Uterus (tissue), 4 donors: ENCODE measurements around the gene METTL1. TPM values are rescaled to one million over a fixed set of nuclear protein-coding genes. Genes with fewer than 3 reads are reported as not detected.

Experiments used
- DNase-seq, 2 donors: peaks; one replicate each; pipeline ENCODE4 v3.0.0-alpha.2; 2019 to 2020
- H3K27ac ChIP-seq, 2 donors: fragments of 200-600 bp; sonication (generic); 1 replicate in 1 of 2; 2 replicates in 1 of 2; pipeline ENCODE4 v1.5.1; 2016 to 2018
- H3K27me3 ChIP-seq, 2 donors: fragments of 200-600 bp; sonication (generic); one replicate each; pipeline ENCODE4 v1.5.1; 2018 to 2019; ENCODE audit warnings: control low read depth in 1 of 2
- H3K36me3 ChIP-seq, 2 donors: fragments of 200-600 bp; sonication (generic); one replicate each; pipeline ENCODE4 v1.5.1; 2019; ENCODE audit warnings: control low read depth in 1 of 2
- H3K4me1 ChIP-seq, 2 donors: fragments of 200-600 bp; sonication (generic); one replicate each; pipeline ENCODE4 v1.5.1; 2018 to 2019; ENCODE audit warnings: control low read depth in 1 of 2
- H3K4me3 ChIP-seq, 2 donors: fragments of 200-600 bp; sonication (generic); 1 replicate in 1 of 2; 2 replicates in 1 of 2; pipeline ENCODE4 v1.5.1; 2018 to 2019; ENCODE audit warnings: mild to moderate bottlenecking in 1 of 2
- H3K9me3 ChIP-seq, 2 donors: fragments of 200-600 bp; sonication (generic); one replicate each; pipeline ENCODE4 v1.5.1; 2019; ENCODE audit warnings: control low read depth in 1 of 2
- CTCF ChIP-seq, 4 experiments: fragments of 200-600 bp in 2 of 4; fragments of 450-650 bp in 2 of 4; sonication (generic) in 2 of 4; IDR thresholded peaks; one replicate each; pipeline ENCODE4 v1.5.1; 2016 to 2019; ENCODE audit warnings: antibody characterized with exemption in 4 of 4, mild to moderate bottlenecking in 2 of 4, moderate library complexity in 1 of 4
- POLR2A ChIP-seq, 2 donors: fragments of 450-650 bp; IDR thresholded peaks; one replicate each; pipeline ENCODE4 v1.6.1; 2016; ENCODE audit warnings: antibody characterized with exemption in 2 of 2, mild to moderate bottlenecking in 1 of 2, moderate library complexity in 1 of 2
- intact Hi-C: fragments of 100-400 bp; cut with DNase I; formaldehyde crosslinking; loops from one replicate; pipeline ENCODE4 v1.15.1; 2023; ENCODE audit warnings: low total_unique reads
- total RNA-seq, 4 donors: library from RNA; depleted of rRNA in 3 of 4; stranded (reverse); fragments of >200 nt in 3 of 4; gene quantifications; one replicate each; pipeline versions ENCODE4 v1.1.0 to v1.2.4, GENCODE V29; 2014 to 2023
- donor health status: DM: yes; HTN: yes; CAD: no.

Gene METTL1
- total RNA-seq, 4 donors from 2014 or later, result 5.1 to 22.4 (median 18.0) TPM

GRCh38 chr12:57730336-57731067, 41.4 kb downstream of the METTL1 start:
- DNase-seq, result no peak
- Histone ChIP-seq H3K27me3 (peaks cover 0 to 3% of the 10 kb centered on the region in 2 donors), H3K27ac (no peak overlapping the region), H3K9me3 (no peaks in the 10 kb centered on the region), H3K4me1 (peaks cover 0 to under 1% of the 10 kb centered on the region in 2 donors), H3K4me3 (no peak overlapping the region), H3K36me3 (no peaks in the 10 kb centered on the region)
- TF ChIP-seq CTCF (IDR thresholded peaks at IDR 0.05) (no peak), POLR2A (IDR thresholded peaks at IDR 0.05) (no peak)
- intact Hi-C loops, result no loop called here

- intact Hi-C loops, result no loop called here
- Histone ChIP-seq H3K27me3 (no peaks in the 10 kb centered on the region), H3K4me1 (no peaks in the 10 kb centered on the region), H3K9me3 (no peaks in the 10 kb centered on the region), H3K36me3 (no peaks in the 10 kb centered on the region), H3K4me3 (no peak overlapping the region), H3K27ac (no peak overlapping the region)
- peak in 1 of 2 donors; percentile 6 for DNase-seq
- TF ChIP-seq CTCF (IDR thresholded peaks at IDR 0.05), result no peak
- TF ChIP-seq POLR2A (IDR thresholded peaks at IDR 0.05), result no peak
Observed at GRCh38 chr12:57729321-57729844, 42.5 kb downstream of the METTL1 start.

GRCh38 chr12:57727758-57728395, 44.0 kb downstream of the METTL1 start:
- H3K4me3 ChIP-seq, result no peak overlapping the region
- no peaks in the 10 kb centered on the region for H3K9me3 ChIP-seq
- DNase-seq, result no peak
- intact Hi-C loops, result no loop called here
- no peak overlapping the region for H3K27ac ChIP-seq
- no peaks in the 10 kb centered on the region for H3K36me3 ChIP-seq
- H3K27me3 ChIP-seq, result no peaks in the 10 kb centered on the region
- no peaks in the 10 kb centered on the region for H3K4me1 ChIP-seq
- no peak for TF ChIP-seq POLR2A (IDR thresholded peaks at IDR 0.05)
- TF ChIP-seq CTCF (IDR thresholded peaks at IDR 0.05), result no peak

GRCh38 chr12:57726884-57727757, 44.8 kb downstream of the METTL1 start:
- Histone ChIP-seq H3K4me3 (peak overlapping the region; percentile 53 to 59), H3K36me3 (no peaks in the 10 kb centered on the region), H3K27me3 (no peaks in the 10 kb centered on the region), H3K27ac (peak overlapping the region in 1 of 2 donors; percentile 39), H3K9me3 (no peaks in the 10 kb centered on the region), H3K4me1 (no peaks in the 10 kb centered on the region)
- TF ChIP-seq POLR2A (IDR thresholded peaks at IDR 0.05) (no peak), CTCF (IDR thresholded peaks at IDR 0.05) (peak in 3 of 4 experiments; percentile 37 to 56 (median 48))
- DNase-seq, result peak in 1 of 2 donors; percentile 52
- intact Hi-C loops, result no loop called here
